Activated CD4-positive, alpha-beta T cell treated with anti-CD3 and anti-CD28 coated beads, Interleukin-2, amount 10 ng/mL, durations not matched to agents 7 days and 5 days (primary cell): ENCODE measurements around the gene NOS1AP. TPM values are rescaled to one million over a fixed set of nuclear protein-coding genes. Genes with fewer than 3 reads are reported as not detected.
"Not testable (repeated sequence)": the region's sequence is repeated elsewhere in the genome, so short reads cannot be mapped to it uniquely, and the experiment has no call there.

Experiments used
- CTCF ChIA-PET: fragments of 350-600 bp; sonication (Branson Sonifier 250); formaldehyde crosslinking; loops from one replicate; lab custom pipeline; 2021; ENCODE audit warnings: antibody characterized with exemption; lab: Charles Lee
- POLR2A ChIA-PET: fragments of 350-600 bp; sonication (Branson Sonifier 250); formaldehyde crosslinking; loops from one replicate; lab custom pipeline; 2021; ENCODE audit warnings: antibody characterized with exemption; lab: Charles Lee
- DNase-seq: peaks from one replicate; pipeline ENCODE4 v3.0.0-alpha.2; 2020
- H3K27ac Mint-ChIP-seq: one replicate; pipeline ENCODE4 v1.8.0; 2021; ENCODE audit warnings: mild to moderate bottlenecking, moderate library complexity, mixed read lengths
- H3K27me3 Mint-ChIP-seq: one replicate; pipeline ENCODE4 v1.8.0; 2021; ENCODE audit warnings: mixed read lengths
- H3K36me3 Mint-ChIP-seq: one replicate; pipeline ENCODE4 v1.8.0; 2021; ENCODE audit warnings: low read depth, mixed read lengths
- H3K4me1 Mint-ChIP-seq: one replicate; pipeline ENCODE4 v1.8.0; 2021; ENCODE audit warnings: mixed read lengths
- H3K4me3 Mint-ChIP-seq: one replicate; pipeline ENCODE4 v1.8.0; 2021; ENCODE audit warnings: mild to moderate bottlenecking, moderate library complexity, mixed read lengths
- H3K9me3 Mint-ChIP-seq: one replicate; pipeline ENCODE4 v1.8.0; 2021; ENCODE audit warnings: mixed read lengths
- total RNA-seq, 2 experiments: library from RNA; stranded (reverse); gene quantifications; one replicate each; pipeline ENCODE4 v1.2.3, GENCODE V29; 2021

The NOS1AP gene
- total RNA-seq, 2 experiments from 2014 or later: 0.06 TPM; not detected in 1

- POLR2A ChIA-PET: no interaction called here
Measured at GRCh38 chr1:162062542-162063015, 6.9 kb upstream of the NOS1AP start.

DNA sequence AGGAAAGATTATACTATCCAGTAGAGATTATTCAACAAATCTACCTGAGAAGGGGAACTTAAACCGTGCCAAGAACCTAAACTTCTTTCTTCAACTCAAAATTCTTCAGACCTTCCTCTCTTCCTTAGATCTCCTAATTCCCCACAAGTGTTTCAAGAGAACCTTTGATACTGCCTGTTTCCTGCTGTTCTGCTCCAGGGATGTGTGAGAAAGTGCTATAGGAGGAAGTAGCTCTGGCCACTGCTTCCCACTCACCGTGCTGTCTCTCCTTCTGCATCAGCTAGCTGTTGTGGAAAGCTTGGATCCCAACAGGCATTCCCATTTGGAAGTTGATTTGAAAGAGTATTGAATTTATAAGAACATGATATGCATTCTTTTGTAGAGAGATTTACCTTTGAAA is 4.5 kb upstream of the NOS1AP start:
- H3K36me3 Mint-ChIP-seq: no peaks in the 10 kb centered on the region
- CTCF ChIA-PET: no interaction called here
- no peak overlapping the region for H3K4me3 Mint-ChIP-seq
- no peak overlapping the region for H3K27ac Mint-ChIP-seq
- H3K4me1 Mint-ChIP-seq: peaks cover 5% of the 10 kb centered on the region
- no peaks in the 10 kb centered on the region for H3K9me3 Mint-ChIP-seq
- H3K27me3 Mint-ChIP-seq: peaks cover 49% of the 10 kb centered on the region
- POLR2A ChIA-PET: no interaction called here
- DNase-seq: no peak

More at GRCh38 chr1:162062542-162063015, 6.9 kb upstream of the NOS1AP start:
- Mint-ChIP-seq H3K27me3 (peaks cover 31% of the 10 kb centered on the region), H3K27ac (no peak overlapping the region), H3K4me1 (no peaks in the 10 kb centered on the region), H3K4me3 (no peak overlapping the region), H3K9me3 (no peaks in the 10 kb centered on the region), H3K36me3 (no peaks in the 10 kb centered on the region)
- no peak for DNase-seq
- CTCF ChIA-PET: no interaction called here

GRCh38 chr1:162066836-162067235 is 2.7 kb upstream of the NOS1AP start:
- H3K27me3 Mint-ChIP-seq: peaks cover 67% of the 10 kb centered on the region
- DNase-seq, H3K4me3 Mint-ChIP-seq, CTCF ChIA-PET, H3K9me3 Mint-ChIP-seq, H3K27ac Mint-ChIP-seq, POLR2A ChIA-PET, H3K4me1 Mint-ChIP-seq, H3K36me3 Mint-ChIP-seq: not testable (repeated sequence)

- Mint-ChIP-seq H3K9me3 (no peaks in the 10 kb centered on the region), H3K27me3 (peaks cover 70% of the 10 kb centered on the region)
- CTCF ChIA-PET: no interaction called here
Measured at GRCh38 chr1:162067466-162067865, 2.0 kb upstream of the NOS1AP start.

DNA sequence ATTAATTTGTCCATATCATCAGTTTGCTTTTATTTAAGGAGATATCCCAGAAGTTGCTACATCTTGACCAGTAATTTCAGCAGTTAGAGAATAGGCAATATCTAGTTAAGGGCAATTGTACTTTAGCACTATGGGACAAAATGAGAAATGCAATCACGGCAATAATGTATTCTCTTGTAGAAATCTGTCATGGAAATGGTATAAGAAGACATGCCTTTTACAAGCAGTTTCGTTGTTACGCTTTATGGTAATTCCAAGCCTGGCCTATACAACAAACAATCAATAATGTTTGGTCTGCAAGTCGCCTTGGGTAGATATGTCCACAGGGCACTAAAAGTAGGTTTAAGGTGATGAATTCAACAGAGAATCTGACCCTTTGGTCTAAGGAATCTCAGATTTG is 1.2 kb upstream of the NOS1AP start:
- Mint-ChIP-seq H3K27me3 (peaks cover 69% of the 10 kb centered on the region), H3K4me3 (peak overlapping the region; percentile 64), H3K36me3 (no peaks in the 10 kb centered on the region), H3K9me3 (no peaks in the 10 kb centered on the region), H3K4me1 (peaks cover 8% of the 10 kb centered on the region), H3K27ac (no peak overlapping the region)
- no peak for DNase-seq
- POLR2A ChIA-PET: no interaction called here
- CTCF ChIA-PET: no interaction called here

More at GRCh38 chr1:162067466-162067865, 2.0 kb upstream of the NOS1AP start:
- H3K4me3 Mint-ChIP-seq: no peak overlapping the region
- no peak overlapping the region for H3K27ac Mint-ChIP-seq
- H3K4me1 Mint-ChIP-seq: peaks cover 8% of the 10 kb centered on the region
- no peak for DNase-seq
- no peaks in the 10 kb centered on the region for H3K36me3 Mint-ChIP-seq
- POLR2A ChIA-PET: no interaction called here

DNA sequence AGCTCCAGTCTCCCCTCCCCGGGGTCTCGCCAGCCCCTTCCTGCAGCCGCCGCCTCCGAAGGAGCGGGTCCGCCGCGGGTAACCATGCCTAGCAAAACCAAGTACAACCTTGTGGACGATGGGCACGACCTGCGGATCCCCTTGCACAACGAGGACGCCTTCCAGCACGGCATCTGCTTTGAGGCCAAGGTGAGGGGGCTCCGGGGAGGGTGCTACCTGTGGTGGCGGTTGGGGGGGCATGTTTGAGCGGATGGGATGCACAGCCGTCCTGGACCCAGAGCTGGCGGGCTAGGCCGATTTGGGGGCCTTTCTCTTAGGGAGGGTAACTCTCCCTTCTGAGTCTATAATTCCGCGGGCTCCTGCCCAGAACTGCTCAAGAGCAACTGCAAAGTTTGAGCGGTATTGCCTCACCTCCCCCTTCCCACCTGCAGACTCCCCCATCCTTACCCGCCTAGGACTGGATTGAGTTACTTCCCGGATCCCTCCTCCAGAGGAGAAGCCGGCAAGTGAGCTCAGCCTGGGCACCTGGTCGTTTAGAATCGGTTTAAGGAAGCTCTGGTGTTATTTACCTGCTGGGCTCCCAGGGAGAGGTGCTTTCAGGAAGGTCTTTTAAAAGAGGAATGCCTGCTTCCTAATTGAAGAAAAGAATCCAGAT is 730 bp downstream of the NOS1AP start:
- no peak for DNase-seq
- Mint-ChIP-seq H3K27me3 (peaks cover 71% of the 10 kb centered on the region), H3K4me1 (peaks cover 8% of the 10 kb centered on the region), H3K4me3 (peak overlapping the region; percentile 71), H3K36me3 (no peaks in the 10 kb centered on the region), H3K27ac (no peak overlapping the region), H3K9me3 (no peaks in the 10 kb centered on the region)
- CTCF ChIA-PET: interaction anchor here (0.7 to 0.9 kb wide), 2 partner anchors 16 to 289 kb away, joined by 3 to 4 read pairs; no protein-coding TSS in a partner anchor
- POLR2A ChIA-PET: interaction anchor here (0.7 kb wide), 1 partner anchor 12 kb away, joined by 5 read pairs; no protein-coding TSS in a partner anchor

DNA sequence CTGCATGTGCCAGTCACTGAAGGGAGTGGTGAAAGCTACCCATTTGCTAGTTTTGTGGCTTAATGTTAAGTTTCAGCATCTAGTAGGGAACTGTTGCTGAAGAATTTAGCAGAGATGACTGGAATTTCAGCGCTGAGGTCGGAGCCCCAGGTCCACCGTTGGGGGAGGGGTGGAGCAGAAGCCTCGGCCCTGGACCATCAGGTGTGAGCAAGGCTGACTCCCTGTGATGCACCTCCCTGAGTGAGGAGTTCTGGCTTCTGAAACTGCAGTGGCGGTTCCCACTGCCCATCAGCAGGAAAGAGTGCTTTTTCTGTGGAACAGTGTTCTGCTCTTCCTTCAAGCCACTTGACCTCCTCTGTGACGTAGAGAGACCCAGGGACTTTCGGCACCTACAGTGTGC is 1.3 kb downstream of the NOS1AP start:
- CTCF ChIA-PET: interaction anchor here (0.7 to 0.9 kb wide), 2 partner anchors 15 to 289 kb away, joined by 3 to 4 read pairs; no protein-coding TSS in a partner anchor
- Mint-ChIP-seq H3K27me3 (peaks cover 72% of the 10 kb centered on the region), H3K4me3 (peak overlapping the region; percentile 71)

GRCh38 chr1:162072740-162073139 is 3.2 kb downstream of the NOS1AP start:
- no peak for DNase-seq
- CTCF ChIA-PET: no interaction called here
- Mint-ChIP-seq H3K4me3 (no peak overlapping the region), H3K9me3 (no peaks in the 10 kb centered on the region), H3K27me3 (peaks cover 76% of the 10 kb centered on the region), H3K27ac (no peak overlapping the region), H3K36me3 (no peaks in the 10 kb centered on the region), H3K4me1 (peaks cover 8% of the 10 kb centered on the region)
- POLR2A ChIA-PET: no interaction called here

More for the DNA sequence above, 1.3 kb downstream of the NOS1AP start:
- POLR2A ChIA-PET: interaction anchor here (0.7 kb wide), 1 partner anchor 11 kb away, joined by 5 read pairs; no protein-coding TSS in a partner anchor
- DNase-seq: no peak
- peaks cover 8% of the 10 kb centered on the region for H3K4me1 Mint-ChIP-seq
- no peak overlapping the region for H3K27ac Mint-ChIP-seq
- H3K9me3 Mint-ChIP-seq: no peaks in the 10 kb centered on the region
- H3K36me3 Mint-ChIP-seq: no peaks in the 10 kb centered on the region

DNA sequence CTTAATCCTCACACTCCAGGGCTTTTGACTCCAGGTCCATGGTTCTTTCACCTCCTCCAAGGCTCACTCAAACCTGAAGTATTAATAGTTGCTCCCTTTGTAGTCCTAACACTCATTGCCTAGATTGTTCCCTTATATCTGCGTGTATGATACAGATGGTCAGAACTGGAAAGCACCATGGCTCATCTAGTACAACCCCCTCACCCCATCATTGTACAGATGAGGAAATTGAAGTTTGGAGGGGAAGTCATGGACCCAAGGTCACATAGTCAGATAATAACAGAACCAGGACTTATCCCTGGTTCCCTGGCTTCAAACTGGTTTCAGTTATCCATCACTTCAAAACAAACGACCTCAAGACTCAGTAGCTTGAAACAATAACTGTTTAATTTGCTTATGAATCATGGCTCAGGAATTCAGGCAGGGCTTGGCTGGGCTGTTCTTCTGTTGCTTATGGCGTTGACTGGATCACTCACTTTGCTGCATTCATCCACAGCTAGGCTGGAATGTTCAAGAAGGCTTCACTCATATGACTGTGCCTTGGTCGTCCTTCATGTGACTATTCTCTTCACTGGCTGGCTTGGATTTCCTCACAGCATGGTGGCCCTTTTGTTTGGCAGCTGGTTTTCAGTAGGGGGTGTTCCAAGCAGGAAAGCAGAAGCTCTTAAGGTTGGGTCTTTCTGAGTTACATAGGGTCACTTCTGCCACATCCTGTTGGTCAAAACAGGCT is 5.0 kb downstream of the NOS1AP start:
- H3K27me3 Mint-ChIP-seq: peaks cover 66% of the 10 kb centered on the region
- H3K4me3 Mint-ChIP-seq: no peak overlapping the region
- CTCF ChIA-PET: no interaction called here

DNA sequence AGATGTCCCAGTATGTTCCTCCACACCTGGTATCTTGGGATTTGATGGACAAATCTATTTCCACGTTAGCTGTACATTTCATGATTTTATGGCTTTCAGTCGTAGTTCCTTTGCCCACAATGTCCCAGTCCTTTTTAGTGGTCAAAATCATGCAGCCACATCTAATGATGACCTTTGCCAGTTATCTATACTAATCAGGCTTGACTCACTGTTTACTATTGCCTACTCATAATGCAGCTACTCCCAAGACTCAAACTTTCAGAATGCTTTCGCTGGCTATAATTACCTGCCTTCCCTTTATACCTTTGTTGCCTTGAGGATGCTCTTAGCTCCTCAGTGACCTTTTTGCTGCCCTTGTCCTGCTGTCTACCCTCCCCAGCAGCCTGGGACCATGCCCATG is 6.4 kb downstream of the NOS1AP start:
- no peak overlapping the region for H3K27ac Mint-ChIP-seq
- peaks cover 56% of the 10 kb centered on the region for H3K27me3 Mint-ChIP-seq
- no peaks in the 10 kb centered on the region for H3K36me3 Mint-ChIP-seq
- DNase-seq: no peak
- ChIA-PET CTCF (no interaction called here), POLR2A (no interaction called here)
- no peaks in the 10 kb centered on the region for H3K9me3 Mint-ChIP-seq
- peaks cover 2% of the 10 kb centered on the region for H3K4me1 Mint-ChIP-seq
- H3K4me3 Mint-ChIP-seq: no peak overlapping the region

More for the DNA sequence above, 5.0 kb downstream of the NOS1AP start:
- no peak for DNase-seq
- POLR2A ChIA-PET: no interaction called here
- Mint-ChIP-seq H3K36me3 (no peaks in the 10 kb centered on the region), H3K27ac (no peak overlapping the region), H3K9me3 (no peaks in the 10 kb centered on the region), H3K4me1 (peaks cover 2% of the 10 kb centered on the region)

GRCh38 chr1:162077648-162078299 is 8.3 kb downstream of the NOS1AP start:
- no peak for DNase-seq
- H3K36me3 Mint-ChIP-seq: no peaks in the 10 kb centered on the region
- no peaks in the 10 kb centered on the region for H3K4me1 Mint-ChIP-seq
- peaks cover 40% of the 10 kb centered on the region for H3K27me3 Mint-ChIP-seq
- CTCF ChIA-PET: no interaction called here
- no peak overlapping the region for H3K27ac Mint-ChIP-seq
- H3K9me3 Mint-ChIP-seq: no peaks in the 10 kb centered on the region
- POLR2A ChIA-PET: no interaction called here
- H3K4me3 Mint-ChIP-seq: no peak overlapping the region

DNA sequence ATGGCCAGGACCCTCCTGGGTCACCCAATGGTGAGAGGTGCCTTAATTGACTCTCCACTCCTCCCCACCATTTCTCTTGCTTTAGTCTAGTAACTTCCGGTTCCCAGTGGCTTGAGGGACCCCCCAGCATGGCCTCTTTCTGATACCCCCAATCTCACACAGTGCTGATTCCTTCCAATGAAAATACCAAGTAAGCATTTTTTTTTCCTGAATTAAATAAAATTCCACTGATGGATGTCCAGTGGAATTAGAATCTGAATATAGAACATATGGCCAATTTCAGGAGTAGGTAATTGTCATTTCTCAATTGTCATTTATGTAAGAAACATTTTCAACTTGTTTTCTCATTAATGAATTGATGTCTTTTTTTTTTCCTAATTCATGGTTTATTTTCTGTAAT is 9.5 kb downstream of the NOS1AP start:
- POLR2A ChIA-PET: no interaction called here

More for the DNA sequence above, 9.5 kb downstream of the NOS1AP start:
- no peak overlapping the region for H3K27ac Mint-ChIP-seq
- no peak for DNase-seq
- no peaks in the 10 kb centered on the region for H3K4me1 Mint-ChIP-seq
- H3K9me3 Mint-ChIP-seq: peaks cover 2% of the 10 kb centered on the region
- CTCF ChIA-PET: no interaction called here
- H3K36me3 Mint-ChIP-seq: no peaks in the 10 kb centered on the region
- H3K4me3 Mint-ChIP-seq: no peak overlapping the region
- peaks cover 32% of the 10 kb centered on the region for H3K27me3 Mint-ChIP-seq
